ENCODE data around the gene CUX1.

- TF ChIP-seq EZH2 (optimal IDR thresholded peaks at IDR 0.05; ENCODE audit: low read depth, low read length) (no peak), CTCF (IDR thresholded peaks at IDR 0.05; ENCODE audit: low read length) (no peak)
Measured at GRCh38 chr7:101804088-101804963, 13.1 kb upstream of the CUX1 start.

All from MM.1S (cell line).